ENCODE measurements around the gene ITPRID1. TPM values are rescaled to one million over a fixed set of nuclear protein-coding genes. Genes with fewer than 3 reads are reported as not detected.

Gene ITPRID1
- total and polyA plus RNA-seq, 9 of the 15 experiments (the other 6 are each of a cell fraction or from before 2014, with no cell fraction given), result not detected

DNA sequence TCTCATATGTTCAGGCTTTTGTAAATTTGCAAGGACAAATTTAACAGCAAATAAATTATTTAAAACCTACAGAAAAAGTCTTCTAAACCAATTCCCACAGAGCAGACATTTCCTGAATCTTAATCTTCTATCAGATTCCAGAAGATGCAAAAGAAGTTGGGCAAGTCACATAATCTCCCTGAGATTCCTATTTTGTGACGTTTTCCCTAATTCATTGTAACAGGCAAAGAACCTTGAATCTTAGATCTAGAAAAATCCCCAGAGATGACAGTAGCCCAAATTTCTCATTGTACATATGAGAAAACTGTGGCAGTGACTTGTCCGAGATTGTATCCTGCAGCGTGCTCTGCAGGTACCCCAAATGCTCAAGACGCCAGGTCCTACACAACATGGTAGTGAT, 4.9 kb downstream of the ITPRID1 start:
- Histone ChIP-seq H3K27me3 (ENCODE audit: control insufficient read depth in 2 of 2, insufficient read depth in 2 of 2, low read length in 2 of 2) (no peaks in the 10 kb centered on the region), H2AFZ (ENCODE audit: low read depth, low read length) (no peak overlapping the region), H3K9me3 (replicated peaks; ENCODE audit: control insufficient read depth, insufficient read depth, low read depth, low read length) (no peaks in the 10 kb centered on the region), H3K4me2 (ENCODE audit: insufficient read depth, low read length) (no peak overlapping the region), H3K9me1 (ENCODE audit: control insufficient read depth, insufficient read depth, low read length) (no peaks in the 10 kb centered on the region), H3K27ac (ENCODE audit: extremely low read depth, low read depth, low read length) (no peak overlapping the region), H3K79me2 (ENCODE audit: control insufficient read depth, insufficient read depth, low read length) (no peaks in the 10 kb centered on the region), H3K4me1 (replicated peaks in 1 of 2; ENCODE audit: control insufficient read depth in 2 of 2, insufficient read depth in 2 of 2, low read length in 2 of 2) (peaks cover 0 to 5% of the 10 kb centered on the region in 2 experiments; a peak in 2 of 5 replicates), H4K20me1 (replicated peaks; ENCODE audit: control insufficient read depth, insufficient read depth, low read length) (no peaks in the 10 kb centered on the region), H3K9ac (ENCODE audit: insufficient read depth in 1 of 2, low read depth in 2 of 2, low read length in 2 of 2) (no peak overlapping the region), H3K4me3 (no peak overlapping the region), H3K36me3 (ENCODE audit: control insufficient read depth, insufficient read depth, low read length) (no peaks in the 10 kb centered on the region)
- intact Hi-C loops (cut with micrococcal nuclease) (no loop called here), in situ Hi-C loops (cut with MboI) (no loop called here)
- ATAC-seq (no peak), FAIRE-seq (no peak), DNase-seq (ENCODE audit: extremely low read depth in 1 of 4, low spot score in 3 of 4) (no peak)
- TF ChIP-seq, protein P1, sequence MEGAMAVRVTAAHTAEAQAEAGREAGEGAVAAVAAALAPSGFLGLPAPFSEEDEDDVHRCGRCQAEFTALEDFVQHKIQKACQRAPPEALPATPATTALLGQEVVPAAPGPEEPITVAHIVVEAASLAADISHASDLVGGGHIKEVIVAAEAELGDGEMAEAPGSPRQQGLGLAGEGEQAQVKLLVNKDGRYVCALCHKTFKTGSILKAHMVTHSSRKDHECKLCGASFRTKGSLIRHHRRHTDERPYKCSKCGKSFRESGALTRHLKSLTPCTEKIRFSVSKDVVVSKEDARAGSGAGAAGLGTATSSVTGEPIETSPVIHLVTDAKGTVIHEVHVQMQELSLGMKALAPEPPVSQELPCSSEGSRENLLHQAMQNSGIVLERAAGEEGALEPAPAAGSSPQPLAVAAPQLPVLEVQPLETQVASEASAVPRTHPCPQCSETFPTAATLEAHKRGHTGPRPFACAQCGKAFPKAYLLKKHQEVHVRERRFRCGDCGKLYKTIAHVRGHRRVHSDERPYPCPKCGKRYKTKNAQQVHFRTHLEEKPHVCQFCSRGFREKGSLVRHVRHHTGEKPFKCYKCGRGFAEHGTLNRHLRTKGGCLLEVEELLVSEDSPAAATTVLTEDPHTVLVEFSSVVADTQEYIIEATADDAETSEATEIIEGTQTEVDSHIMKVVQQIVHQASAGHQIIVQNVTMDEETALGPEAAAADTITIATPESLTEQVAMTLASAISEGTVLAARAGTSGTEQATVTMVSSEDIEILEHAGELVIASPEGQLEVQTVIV (CRISPR knock-in tag; IDR thresholded peaks at IDR 0.05; ENCODE audit: borderline replicate concordance), result no peak
- TF ChIP-seq SOX6 (IDR thresholded peaks at IDR 0.05), result no peak
- TF ChIP-seq POLR2H (tag; IDR thresholded peaks at IDR 0.05; ENCODE audit: low read depth), result no peak
- TF ChIP-seq, protein P2, sequence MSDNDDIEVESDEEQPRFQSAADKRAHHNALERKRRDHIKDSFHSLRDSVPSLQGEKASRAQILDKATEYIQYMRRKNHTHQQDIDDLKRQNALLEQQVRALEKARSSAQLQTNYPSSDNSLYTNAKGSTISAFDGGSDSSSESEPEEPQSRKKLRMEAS (CRISPR knock-in tag; IDR thresholded peaks at IDR 0.05), result no peak
- TF ChIP-seq POLR3G (IDR thresholded peaks at IDR 0.05; ENCODE audit: extremely low read depth, insufficient read length, insufficient replicate concordance), result no peak
- TF ChIP-seq IFI16 (CRISPR knock-in tag; IDR thresholded peaks at IDR 0.05), result no peak
- TF ChIP-seq BRD4 (IDR thresholded peaks at IDR 0.05), result no peak
- no peak for TF ChIP-seq IRF2 (CRISPR knock-in tag; IDR thresholded peaks at IDR 0.05)
- TF ChIP-seq, protein P3, sequence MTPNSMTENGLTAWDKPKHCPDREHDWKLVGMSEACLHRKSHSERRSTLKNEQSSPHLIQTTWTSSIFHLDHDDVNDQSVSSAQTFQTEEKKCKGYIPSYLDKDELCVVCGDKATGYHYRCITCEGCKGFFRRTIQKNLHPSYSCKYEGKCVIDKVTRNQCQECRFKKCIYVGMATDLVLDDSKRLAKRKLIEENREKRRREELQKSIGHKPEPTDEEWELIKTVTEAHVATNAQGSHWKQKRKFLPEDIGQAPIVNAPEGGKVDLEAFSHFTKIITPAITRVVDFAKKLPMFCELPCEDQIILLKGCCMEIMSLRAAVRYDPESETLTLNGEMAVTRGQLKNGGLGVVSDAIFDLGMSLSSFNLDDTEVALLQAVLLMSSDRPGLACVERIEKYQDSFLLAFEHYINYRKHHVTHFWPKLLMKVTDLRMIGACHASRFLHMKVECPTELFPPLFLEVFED (CRISPR knock-in tag; conservative IDR thresholded peaks at IDR 0.05), result no peak
- no peak for TF ChIP-seq SRF (CRISPR knock-in tag; IDR thresholded peaks at IDR 0.05)
- no peak for TF ChIP-seq CEBPG (CRISPR knock-in tag; IDR thresholded peaks at IDR 0.05)
- no peak for TF ChIP-seq CEBPG (tag; conservative IDR thresholded peaks at IDR 0.05 in 1 of 2, IDR thresholded peaks at IDR 0.05 in 1 of 2)
- TF ChIP-seq POLR2AphosphoS5 (IDR thresholded peaks at IDR 0.05; ENCODE audit: control insufficient read depth, insufficient read depth, low read depth, low read length), result no peak
- no peak for TF ChIP-seq BDP1 (IDR thresholded peaks at IDR 0.05; ENCODE audit: insufficient read depth, insufficient read length)
- no peak for TF ChIP-seq MBD2 (IDR thresholded peaks at IDR 0.05; ENCODE audit: borderline replicate concordance, low read depth)
- no peak for TF ChIP-seq FOS (IDR thresholded peaks at IDR 0.05; ENCODE audit: extremely low read depth, insufficient read length)
- TF ChIP-seq TAF7 (tag; IDR thresholded peaks at IDR 0.05), result no peak
- no TSS peak for BruUV-seq (replicated peaks)
- POLR2A ChIA-PET, result no interaction called here
- 0% methylated on average over 4 of the region's 4 CpGs for WGBS (ENCODE audit: insufficient coverage, low coverage, missing lambda C conversion rate)
- CTCF ChIA-PET (ENCODE audit: low intra/inter-chr PET ratio), result no interaction called here
